Hepatocyte (in vitro differentiated cells): Measurements from ENCODE around the gene CBARP. TPM values are rescaled to one million over a fixed set of nuclear protein-coding genes. Genes with fewer than 3 reads are reported as not detected.

ENCODE experiments used
- DNase-seq: peaks from one replicate; pipeline ENCODE4 v3.0.0-alpha.2; 2016; ENCODE audit warnings: low spot score
- H2AFZ ChIP-seq: fragments of 200-600 bp; sonication (generic); 2 replicates; pipeline ENCODE4 v1.6.0; 2016; ENCODE audit warnings: antibody characterized with exemption, mild to moderate bottlenecking
- H3K27ac ChIP-seq: fragments of 200-600 bp; sonication (generic); 2 replicates; pipeline ENCODE4 v1.5.1; 2016; ENCODE audit warnings: mild to moderate bottlenecking
- H3K27me3 ChIP-seq: fragments of 200-600 bp; sonication (generic); 2 replicates; pipeline ENCODE4 v1.6.1; 2016
- H3K36me3 ChIP-seq: fragments of 200-600 bp; sonication (generic); replicated peaks from 2 replicates; pipeline ENCODE4 v1.5.1; 2016; ENCODE audit warnings: low read depth; ENCODE audit not compliant: insufficient read depth
- H3K4me1 ChIP-seq: fragments of 200-600 bp; sonication (generic); 2 replicates; pipeline ENCODE4 v1.5.1; 2016; ENCODE audit warnings: mild to moderate bottlenecking, moderate library complexity; ENCODE audit not compliant: insufficient read depth
- H3K4me2 ChIP-seq: fragments of 200-600 bp; sonication (generic); 2 replicates; pipeline ENCODE4 v1.6.0; 2016
- H3K4me3 ChIP-seq: fragments of 200-600 bp; sonication (generic); 2 replicates; pipeline ENCODE4 v1.5.1; 2016; ENCODE audit warnings: mild to moderate bottlenecking
- H3K79me2 ChIP-seq: fragments of 200-600 bp; sonication (generic); 2 replicates; pipeline ENCODE4 v1.6.0; 2017; ENCODE audit warnings: mild to moderate bottlenecking
- H3K9me2 ChIP-seq: fragments of 200-600 bp; sonication (generic); replicated peaks from 2 replicates; pipeline ENCODE4 v1.6.0; 2017; ENCODE audit warnings: mild to moderate bottlenecking; ENCODE audit not compliant: insufficient read depth
- H3K9me3 ChIP-seq: fragments of 200-600 bp; sonication (generic); 2 replicates; pipeline ENCODE4 v1.5.1; 2016; ENCODE audit warnings: low read depth, mild to moderate bottlenecking
- H4K20me1 ChIP-seq: fragments of 200-600 bp; sonication (generic); 2 replicates; pipeline ENCODE4 v1.6.0; 2016; ENCODE audit warnings: mild to moderate bottlenecking; ENCODE audit not compliant: insufficient read depth, poor library complexity, severe bottlenecking
- CTCF ChIP-seq: fragments of 200-600 bp; sonication (generic); IDR thresholded peaks from 2 replicates; pipeline ENCODE4 v1.5.1; 2016; ENCODE audit warnings: antibody characterized with exemption, mild to moderate bottlenecking; ENCODE audit not compliant: poor library complexity
- EZH2 ChIP-seq: fragments of 200-600 bp; sonication (generic); IDR thresholded peaks from 2 replicates; pipeline ENCODE4 v1.6.1; 2016; ENCODE audit warnings: antibody characterized with exemption, mild to moderate bottlenecking, borderline replicate concordance
- EZH2phosphoT487 ChIP-seq: fragments of 200-600 bp; sonication (generic); IDR thresholded peaks from one replicate; pipeline ENCODE4 v1.6.1; 2018; ENCODE audit warnings: antibody characterized with exemption, mild to moderate bottlenecking, low read depth, moderate library complexity; ENCODE audit not compliant: unreplicated experiment, severe bottlenecking
- WGBS: methylation state at CpG from one replicate; pipeline ENCODE4 v1.1.6; 2016; ENCODE audit warnings: low lambda C conversion rate; ENCODE audit errors: missing lambda C conversion rate; 5-methylcytosine and 5-hydroxymethylcytosine counted together
- polyA plus RNA-seq: library from polyadenylated mRNA; unstranded; fragments of >200 nt; fragmentation: Nextera tagmentation; extraction: Ambion mirVana; gene quantifications from 2 replicates; pipeline ENCODE4 v1.2.1, GENCODE V29; 2016
- total RNA-seq: library from RNA; depleted of rRNA; stranded (reverse); fragments of >200 nt; gene quantifications from 2 replicates; pipeline ENCODE4 v1.2.3, GENCODE V29; 2014

Gene CBARP
- total and polyA plus RNA-seq, 2 experiments from 2014 or later: 4.2 to 7.1 TPM

- Histone ChIP-seq H2AFZ (no peak overlapping the region), H3K36me3 (peaks cover 5% of the 10 kb centered on the region), H3K4me3 (no peak overlapping the region), H3K9me3 (no peaks in the 10 kb centered on the region), H3K27me3 (no peaks in the 10 kb centered on the region), H4K20me1 (peaks cover 50% of the 10 kb centered on the region), H3K4me2 (no peak overlapping the region), H3K9me2 (no peaks in the 10 kb centered on the region), H3K4me1 (peaks cover 51% of the 10 kb centered on the region), H3K79me2 (peaks cover 77% of the 10 kb centered on the region), H3K27ac (no peak overlapping the region)
- TF ChIP-seq CTCF: no peak
- no peak for TF ChIP-seq EZH2
- TF ChIP-seq EZH2phosphoT487: no peak
- WGBS: 90% methylated on average over 33 of the region's 33 CpGs
- no peak for DNase-seq
Measured at GRCh38 chr19:1272423-1273262, 34.8 kb upstream of the CBARP start.

- DNase-seq: no peak
- Histone ChIP-seq H3K4me3 (no peak overlapping the region), H3K27ac (peak overlapping the region; percentile 93), H3K9me2 (no peaks in the 10 kb centered on the region), H3K79me2 (peaks cover 79% of the 10 kb centered on the region), H4K20me1 (peaks cover 50% of the 10 kb centered on the region), H3K4me2 (peak overlapping the region; percentile 98), H3K36me3 (peaks cover 5% of the 10 kb centered on the region), H3K9me3 (no peaks in the 10 kb centered on the region), H3K4me1 (peaks cover 55% of the 10 kb centered on the region), H3K27me3 (no peaks in the 10 kb centered on the region), H2AFZ (no peak overlapping the region)
- no peak for TF ChIP-seq EZH2
- no peak for TF ChIP-seq CTCF
- TF ChIP-seq EZH2phosphoT487: no peak
- WGBS: 93% methylated on average over 33 of the region's 37 CpGs
Measured at GRCh38 chr19:1271528-1272422, 34.0 kb upstream of the CBARP start.

DNA sequence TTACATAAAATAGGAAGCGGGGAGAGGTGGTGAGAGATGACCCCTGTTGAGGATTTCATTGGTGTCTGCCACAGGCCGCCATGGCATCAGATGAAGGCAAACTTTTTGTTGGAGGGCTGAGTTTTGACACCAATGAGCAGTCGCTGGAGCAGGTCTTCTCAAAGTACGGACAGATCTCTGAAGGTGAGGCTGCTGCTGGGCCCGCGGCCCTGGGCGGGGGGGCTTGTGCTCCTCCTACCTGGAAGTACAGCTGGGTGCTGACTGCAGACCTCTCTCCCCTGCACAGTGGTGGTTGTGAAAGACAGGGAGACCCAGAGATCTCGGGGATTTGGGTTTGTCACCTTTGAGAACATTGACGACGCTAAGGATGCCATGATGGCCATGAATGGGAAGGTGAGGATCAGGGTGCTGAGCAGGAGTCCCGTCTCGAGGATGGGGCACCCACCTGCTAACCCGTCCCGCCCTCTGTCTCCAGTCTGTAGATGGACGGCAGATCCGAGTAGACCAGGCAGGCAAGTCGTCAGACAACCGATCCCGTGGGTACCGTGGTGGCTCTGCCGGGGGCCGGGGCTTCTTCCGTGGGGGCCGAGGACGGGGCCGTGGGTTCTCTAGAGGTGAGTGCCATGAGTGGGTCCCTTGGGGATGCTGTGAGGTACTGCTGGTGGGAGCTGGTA, 33.2 kb upstream of the CBARP start:
- 92% methylated on average over 26 of the region's 26 CpGs for WGBS
- no peak for DNase-seq
- H3K4me1 ChIP-seq: peaks cover 53% of the 10 kb centered on the region
- H3K27me3 ChIP-seq: no peaks in the 10 kb centered on the region
- peaks cover 71% of the 10 kb centered on the region for H3K79me2 ChIP-seq
- H3K9me2 ChIP-seq: no peaks in the 10 kb centered on the region
- H4K20me1 ChIP-seq: peaks cover 50% of the 10 kb centered on the region
- H3K27ac ChIP-seq: peak overlapping the region; percentile 93
- no peak overlapping the region for H2AFZ ChIP-seq
- H3K4me3 ChIP-seq: peak overlapping the region; percentile 83
- H3K4me2 ChIP-seq: peak overlapping the region; percentile 98
- peaks cover 5% of the 10 kb centered on the region for H3K36me3 ChIP-seq
- TF ChIP-seq CTCF (no peak), EZH2phosphoT487 (no peak), EZH2 (no peak)
- no peaks in the 10 kb centered on the region for H3K9me3 ChIP-seq
